Neuronal stem cell (in vitro differentiated cells): ENCODE results near the gene GJB1.
"Not testable (repeated sequence)": the region's sequence is repeated elsewhere in the genome, so short reads cannot be mapped to it uniquely, and the experiment has no call there.

Source experiments
- DNase-seq: peaks from one replicate; pipeline ENCODE4 v3.0.0-alpha.2; 2013; ENCODE audit warnings: low spot score
- H2AFZ ChIP-seq: one replicate; pipeline ENCODE4 v1.6.1; 2013; ENCODE audit warnings: mild to moderate bottlenecking, low read length, inconsistent platforms
- H2AK5ac ChIP-seq: 2 replicates; pipeline ENCODE4 v1.6.1; 2013; ENCODE audit warnings: low read depth, mild to moderate bottlenecking, inconsistent platforms, low read length, moderate library complexity, mixed read lengths
- H2BK120ac ChIP-seq: 2 replicates; pipeline ENCODE4 v1.6.1; 2013; ENCODE audit warnings: low read depth, mild to moderate bottlenecking, inconsistent platforms, low read length, moderate library complexity, mixed read lengths
- H2BK12ac ChIP-seq: one replicate; pipeline ENCODE4 v1.6.1; 2013; ENCODE audit warnings: low read length, inconsistent platforms
- H2BK15ac ChIP-seq: 2 replicates; pipeline ENCODE4 v1.6.1; 2013; ENCODE audit warnings: mild to moderate bottlenecking, low read length, inconsistent platforms, mixed read lengths
- H2BK5ac ChIP-seq: one replicate; pipeline ENCODE4 v1.6.1; 2013; ENCODE audit warnings: inconsistent platforms, mild to moderate bottlenecking, low read length, moderate library complexity
- H3K14ac ChIP-seq: one replicate; pipeline ENCODE4 v1.6.1; 2013; ENCODE audit warnings: low read length, inconsistent platforms
- H3K18ac ChIP-seq: 2 replicates; pipeline ENCODE4 v1.6.1; 2013; ENCODE audit warnings: low read length, inconsistent platforms
- H3K23ac ChIP-seq: 2 replicates; pipeline ENCODE4 v1.6.1; 2013; ENCODE audit warnings: low read depth, mild to moderate bottlenecking, mixed read lengths, low read length, inconsistent platforms; ENCODE audit not compliant: poor library complexity
- H3K27ac ChIP-seq: replicated peaks from 3 replicates; pipeline ENCODE4 v1.5.1; 2013; ENCODE audit warnings: low read length, inconsistent platforms
- H3K27me3 ChIP-seq, 3 experiments: 2 replicates each; pipeline ENCODE4 v1.6.1; 2013; ENCODE audit warnings: low read length in 3 of 3, mild to moderate bottlenecking in 2 of 3, inconsistent platforms in 1 of 3, low read depth in 1 of 3, mixed read lengths in 1 of 3, moderate library complexity in 1 of 3; ENCODE audit not compliant: control insufficient read depth in 3 of 3, insufficient read depth in 3 of 3
- H3K36me3 ChIP-seq, 2 donors: replicated peaks in 1 of 2; 2 replicates each; pipeline ENCODE4 v1.6.1; 2013; ENCODE audit warnings: low read length in 2 of 2; ENCODE audit not compliant: control insufficient read depth in 2 of 2, insufficient read depth in 2 of 2
- H3K4ac ChIP-seq: 2 replicates; pipeline ENCODE4 v1.6.1; 2013; ENCODE audit warnings: inconsistent platforms, mild to moderate bottlenecking, low read length, moderate library complexity
- H3K4me1 ChIP-seq, 2 donors: 1 replicate in 1 of 2; 2 replicates in 1 of 2; pipeline ENCODE4 v1.6.1; 2013; ENCODE audit warnings: low read length in 2 of 2, low read depth in 1 of 2; ENCODE audit not compliant: control insufficient read depth in 2 of 2, insufficient read depth in 1 of 2
- H3K4me2 ChIP-seq: one replicate; pipeline ENCODE4 v1.6.1; 2013; ENCODE audit warnings: mild to moderate bottlenecking, low read length, inconsistent platforms; ENCODE audit not compliant: insufficient read depth, poor library complexity, severe bottlenecking
- H3K4me3 ChIP-seq, 2 donors: 2 replicates each; pipeline ENCODE4 v1.5.1; 2013; ENCODE audit warnings: low read length in 2 of 2, mild to moderate bottlenecking in 2 of 2, inconsistent platforms in 1 of 2, moderate library complexity in 1 of 2
- H3K79me1 ChIP-seq: one replicate; pipeline ENCODE4 v1.6.1; 2013; ENCODE audit warnings: low read depth, mild to moderate bottlenecking, inconsistent platforms, low read length, moderate library complexity
- H3K9ac ChIP-seq: one replicate; pipeline ENCODE4 v1.6.1; 2013; ENCODE audit warnings: mild to moderate bottlenecking, low read depth, low read length, inconsistent platforms; ENCODE audit not compliant: poor library complexity
- H3K9me3 ChIP-seq, 2 donors: replicated peaks in 1 of 2; 2 replicates each; pipeline versions ENCODE3 to v1.6.1; 2013; ENCODE audit warnings: low read length in 2 of 2, mild to moderate bottlenecking in 2 of 2, inconsistent platforms in 1 of 2, low read depth in 1 of 2, mixed read lengths in 1 of 2, moderate library complexity in 1 of 2; ENCODE audit not compliant: control insufficient read depth in 2 of 2, insufficient read depth in 1 of 2
- H4K8ac ChIP-seq: one replicate; pipeline ENCODE4 v1.6.1; 2013; ENCODE audit warnings: low read depth, mild to moderate bottlenecking, inconsistent platforms, low read length, moderate library complexity
- H4K91ac ChIP-seq: one replicate; pipeline ENCODE4 v1.6.1; 2013; ENCODE audit warnings: low read length, low read depth, mild to moderate bottlenecking, inconsistent platforms; ENCODE audit not compliant: poor library complexity
- WGBS, 2 donors: extraction: QIAGEN DNeasy Blood & Tissue Kit; methylation state at CpG; one replicate each; pipeline ENCODE4 v1.1.7; 2013; ENCODE audit warnings: missing lambda C conversion rate in 2 of 2, mixed read lengths in 1 of 2; ENCODE audit not compliant: insufficient read length in 2 of 2, insufficient replicate concordance in 1 of 2; ENCODE audit errors: extremely low coverage in 2 of 2; 5-methylcytosine and 5-hydroxymethylcytosine counted together

GJB1 gene

DNA sequence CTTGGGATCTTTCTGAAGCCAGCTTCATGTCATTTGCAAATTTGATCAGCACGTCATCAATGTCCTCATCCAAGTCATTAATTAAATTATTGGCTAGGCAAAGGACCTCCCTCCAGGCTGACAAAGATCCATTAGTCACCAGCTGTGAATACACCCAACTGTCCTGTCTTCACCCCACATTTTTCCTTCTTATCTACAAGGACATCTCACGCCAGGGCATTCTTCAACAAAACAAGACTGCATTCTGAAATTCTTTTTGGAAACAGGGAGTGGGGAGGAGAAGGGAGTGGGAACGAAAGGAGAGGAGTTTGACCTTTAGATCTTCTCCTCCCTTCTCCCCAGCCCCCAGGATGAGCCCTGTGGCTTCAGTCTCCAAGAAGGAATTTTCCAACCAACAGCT, 45.7 kb upstream of the GJB1 start:
- Histone ChIP-seq H3K4me1 (peaks cover 0 to 3% of the 10 kb centered on the region in 2 donors), H3K9me3 (no peaks in the 10 kb centered on the region), H3K79me1 (no peaks in the 10 kb centered on the region), H3K27ac (no peak overlapping the region), H3K4me3 (no peak overlapping the region), H2BK5ac (no peak overlapping the region), H2BK15ac (no peak overlapping the region), H3K14ac (no peak overlapping the region), H2AK5ac (no peak overlapping the region), H2BK120ac (no peak overlapping the region), H3K18ac (no peak overlapping the region), H3K9ac (no peak overlapping the region), H3K4me2 (no peak overlapping the region), H4K91ac (no peak overlapping the region), H2BK12ac (no peak overlapping the region), H3K36me3 (no peaks in the 10 kb centered on the region), H3K23ac (no peak overlapping the region), H3K4ac (no peak overlapping the region), H2AFZ (no peak overlapping the region), H4K8ac (no peak overlapping the region), H3K27me3 (no peaks in the 10 kb centered on the region)
- DNase-seq = no peak
- no CpG with 5 or more reads among the region's 3 CpGs for WGBS, 2 donors

DNA sequence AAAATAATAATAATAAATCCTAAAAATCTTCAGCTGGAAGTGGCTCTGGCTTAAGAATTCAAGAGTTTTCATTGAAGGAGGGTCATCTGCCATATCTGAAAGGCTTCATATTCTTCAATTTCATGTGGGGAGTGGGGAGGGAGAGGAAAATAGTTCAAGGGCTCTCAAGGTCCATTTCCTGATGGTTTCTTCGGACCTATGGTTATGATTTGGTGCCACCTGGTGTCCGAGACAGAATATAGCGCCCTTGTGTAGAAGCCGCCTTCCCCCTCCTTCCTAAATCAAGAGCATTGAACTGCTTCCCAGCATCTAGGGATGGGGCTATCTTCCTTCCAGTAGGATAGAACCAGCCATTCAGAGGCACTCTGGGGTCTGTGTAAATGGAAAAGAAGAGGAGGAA, 44.1 kb upstream of the GJB1 start:
- Histone ChIP-seq H2BK120ac (no peak overlapping the region), H3K4ac (no peak overlapping the region), H3K4me2 (no peak overlapping the region), H3K79me1 (no peaks in the 10 kb centered on the region), H2AK5ac (no peak overlapping the region), H2AFZ (no peak overlapping the region), H3K27ac (no peak overlapping the region), H4K91ac (no peak overlapping the region), H3K36me3 (no peaks in the 10 kb centered on the region), H2BK15ac (no peak overlapping the region), H3K14ac (no peak overlapping the region), H3K9ac (no peak overlapping the region), H3K23ac (no peak overlapping the region), H3K27me3 (no peaks in the 10 kb centered on the region), H3K4me1 (peaks cover 7 to 8% of the 10 kb centered on the region in 2 donors), H3K9me3 (no peaks in the 10 kb centered on the region), H3K4me3 (no peak overlapping the region), H4K8ac (no peak overlapping the region), H3K18ac (no peak overlapping the region), H2BK5ac (no peak overlapping the region), H2BK12ac (no peak overlapping the region)
- WGBS, 2 donors = no CpG with 5 or more reads among the region's 4 CpGs
- peak; percentile 44 for DNase-seq

DNA sequence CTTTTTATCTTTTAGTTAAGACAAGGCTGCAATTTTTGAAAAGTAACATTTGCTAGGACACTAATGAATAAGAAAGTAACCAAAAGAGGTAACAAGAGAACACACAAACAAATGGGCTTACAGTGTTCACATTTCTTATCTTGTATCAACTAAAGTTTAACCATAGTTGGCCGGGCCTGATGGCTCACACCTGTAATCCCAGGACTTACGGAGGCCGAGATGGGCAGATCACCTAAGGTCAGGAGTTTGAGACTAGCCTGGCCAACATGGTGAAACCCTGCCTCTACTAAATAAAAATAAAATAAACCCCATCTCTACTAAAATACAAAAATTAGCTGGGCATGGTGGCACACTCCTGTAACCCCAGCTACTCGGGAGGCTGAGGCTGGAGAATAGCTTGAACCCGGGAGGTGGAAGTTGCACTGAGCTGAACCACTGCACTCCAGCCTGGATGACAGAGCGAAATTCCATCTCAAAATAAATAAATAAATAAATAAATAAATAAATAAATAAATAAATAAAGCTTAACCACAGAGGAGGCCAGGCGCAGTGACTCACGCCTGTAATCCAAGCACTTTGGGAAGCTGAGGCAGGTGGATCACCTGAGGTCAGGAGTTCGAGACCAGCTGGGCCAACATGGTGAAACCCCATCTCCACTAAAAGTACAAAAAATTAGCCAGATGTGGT, 42.3 kb upstream of the GJB1 start:
- DNase-seq, H2BK15ac ChIP-seq, H3K23ac ChIP-seq, H4K91ac ChIP-seq, H2BK120ac ChIP-seq, H2BK12ac ChIP-seq, H2AFZ ChIP-seq, H3K14ac ChIP-seq, H3K79me1 ChIP-seq, H3K27ac ChIP-seq, H3K4ac ChIP-seq, H3K4me2 ChIP-seq, H3K27me3 ChIP-seq, H2AK5ac ChIP-seq, H3K18ac ChIP-seq, H3K4me3 ChIP-seq, H2BK5ac ChIP-seq, H3K9me3 ChIP-seq, H4K8ac ChIP-seq, H3K9ac ChIP-seq, H3K36me3 ChIP-seq: not testable (repeated sequence)
- no CpG with 5 or more reads among the region's 9 CpGs for WGBS, 2 donors
- peaks cover 10 to 11% of the 10 kb centered on the region in 2 donors for H3K4me1 ChIP-seq

- Histone ChIP-seq H3K23ac (no peak overlapping the region), H3K4me2 (peak overlapping the region; percentile 31), H3K14ac (no peak overlapping the region), H2BK120ac (no peak overlapping the region), H2BK12ac (no peak overlapping the region), H2AFZ (peak overlapping the region; percentile 36), H3K4me3 (peak overlapping the region; percentile 41 to 74), H2BK15ac (no peak overlapping the region), H4K91ac (no peak overlapping the region), H4K8ac (no peak overlapping the region), H3K36me3 (no peaks in the 10 kb centered on the region), H3K79me1 (no peaks in the 10 kb centered on the region), H2AK5ac (no peak overlapping the region), H3K9me3 (no peaks in the 10 kb centered on the region), H3K18ac (peak overlapping the region; percentile 71), H3K27ac (peak overlapping the region; percentile 90), H3K9ac (no peak overlapping the region), H3K4ac (no peak overlapping the region), H2BK5ac (no peak overlapping the region), H3K4me1 (peaks cover 10 to 11% of the 10 kb centered on the region in 2 donors), H3K27me3 (no peaks in the 10 kb centered on the region)
- no CpG with 5 or more reads among the region's 10 CpGs for WGBS, 2 donors
- no peak for DNase-seq
These were observed 41.5 kb upstream of the GJB1 start for GRCh38 chrX:71181558-71181909.
